Endothelial cell of coronary artery (primary cell): ENCODE data around the gene KANSL1L. TPM values are rescaled to one million over a fixed set of nuclear protein-coding genes. Genes with fewer than 3 reads are reported as not detected.

Experiments
- total RNA-seq: library from RNA; depleted of rRNA; stranded (reverse); fragments of >200 nt; gene quantifications from 2 replicates; pipeline ENCODE4 v1.2.3, GENCODE V29; 2014

KANSL1L gene, protein sequence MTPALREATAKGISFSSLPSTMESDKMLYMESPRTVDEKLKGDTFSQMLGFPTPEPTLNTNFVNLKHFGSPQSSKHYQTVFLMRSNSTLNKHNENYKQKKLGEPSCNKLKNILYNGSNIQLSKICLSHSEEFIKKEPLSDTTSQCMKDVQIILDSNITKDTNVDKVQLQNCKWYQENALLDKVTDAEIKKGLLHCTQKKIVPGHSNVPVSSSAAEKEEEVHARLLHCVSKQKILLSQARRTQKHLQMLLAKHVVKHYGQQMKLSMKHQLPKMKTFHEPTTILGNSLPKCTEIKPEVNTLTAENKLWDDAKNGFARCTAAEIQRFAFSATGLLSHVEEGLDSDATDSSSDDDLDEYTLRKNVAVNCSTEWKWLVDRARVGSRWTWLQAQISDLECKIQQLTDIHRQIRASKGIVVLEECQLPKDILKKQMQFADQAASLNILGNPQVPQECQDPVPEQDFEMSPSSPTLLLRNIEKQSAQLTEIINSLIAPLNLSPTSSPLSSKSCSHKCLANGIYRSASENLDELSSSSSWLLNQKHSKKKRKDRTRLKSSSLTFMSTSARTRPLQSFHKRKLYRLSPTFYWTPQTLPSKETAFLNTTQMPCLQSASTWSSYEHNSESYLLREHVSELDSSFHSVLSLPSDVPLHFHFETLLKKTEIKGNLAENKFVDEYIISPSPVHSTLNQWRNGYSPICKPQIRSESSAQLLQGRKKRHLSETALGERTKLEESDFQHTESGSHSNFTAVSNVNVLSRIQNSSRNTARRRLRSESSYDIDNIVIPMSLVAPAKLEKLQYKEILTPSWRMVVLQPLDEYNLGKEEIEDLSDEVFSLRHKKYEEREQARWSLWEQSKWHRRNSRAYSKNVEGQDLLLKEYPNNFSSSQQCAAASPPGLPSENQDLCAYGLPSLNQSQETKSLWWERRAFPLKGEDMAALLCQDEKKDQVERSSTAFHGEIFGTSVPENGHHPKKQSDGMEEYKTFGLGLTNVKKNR
- 9.7 and 13.6 TPM in 2 replicates for total RNA-seq

DNA sequence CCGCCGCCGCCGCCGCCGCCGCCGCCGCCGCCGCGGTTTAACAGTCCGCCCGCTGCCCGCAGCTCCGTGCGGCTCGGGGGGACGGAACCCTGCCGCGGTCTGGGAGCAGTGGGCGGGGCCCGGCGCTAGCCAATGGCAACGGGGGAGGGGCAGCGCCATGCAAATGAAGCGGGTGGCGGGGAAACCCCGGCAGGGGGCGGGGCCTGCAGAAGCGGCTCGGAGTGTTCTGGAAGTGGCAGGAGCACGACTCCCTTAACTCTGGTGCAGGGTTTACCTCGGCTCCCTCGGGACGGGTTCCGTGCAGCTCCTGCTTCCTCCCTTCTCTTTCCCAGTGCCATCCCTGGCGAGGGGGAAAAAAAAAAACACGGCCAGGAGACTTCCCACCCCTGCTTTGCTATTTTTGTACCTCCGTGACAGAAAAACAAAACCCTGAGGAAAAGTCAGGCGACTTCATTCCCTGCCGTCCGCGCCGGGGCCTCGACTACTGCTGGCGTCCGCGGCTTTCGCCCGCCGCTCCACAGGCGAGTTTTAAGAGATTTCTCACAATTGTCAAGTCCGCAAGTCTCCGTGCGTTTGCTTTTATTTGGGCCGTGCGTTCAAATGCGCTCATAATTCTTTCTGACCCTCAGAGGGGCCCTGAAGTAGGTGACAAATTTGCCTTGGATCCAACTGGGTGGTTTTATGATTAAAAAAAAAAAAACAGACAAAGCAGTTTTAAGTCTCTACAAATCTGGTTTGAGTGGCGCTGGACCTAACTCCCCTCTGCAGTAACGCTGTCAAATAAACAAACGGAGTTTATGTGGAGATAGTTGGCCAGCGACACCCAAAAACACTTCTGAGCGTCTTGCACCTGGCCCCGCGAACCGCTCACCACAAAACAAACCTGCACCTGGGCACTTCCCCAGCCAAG is at the start of gene KANSL1L:
TSS of gene KANSL1L (minus strand) at position 101 of the 910 bp plus-strand sequence. CDS start 16,827 bp downstream, outside the sequence.

DNA sequence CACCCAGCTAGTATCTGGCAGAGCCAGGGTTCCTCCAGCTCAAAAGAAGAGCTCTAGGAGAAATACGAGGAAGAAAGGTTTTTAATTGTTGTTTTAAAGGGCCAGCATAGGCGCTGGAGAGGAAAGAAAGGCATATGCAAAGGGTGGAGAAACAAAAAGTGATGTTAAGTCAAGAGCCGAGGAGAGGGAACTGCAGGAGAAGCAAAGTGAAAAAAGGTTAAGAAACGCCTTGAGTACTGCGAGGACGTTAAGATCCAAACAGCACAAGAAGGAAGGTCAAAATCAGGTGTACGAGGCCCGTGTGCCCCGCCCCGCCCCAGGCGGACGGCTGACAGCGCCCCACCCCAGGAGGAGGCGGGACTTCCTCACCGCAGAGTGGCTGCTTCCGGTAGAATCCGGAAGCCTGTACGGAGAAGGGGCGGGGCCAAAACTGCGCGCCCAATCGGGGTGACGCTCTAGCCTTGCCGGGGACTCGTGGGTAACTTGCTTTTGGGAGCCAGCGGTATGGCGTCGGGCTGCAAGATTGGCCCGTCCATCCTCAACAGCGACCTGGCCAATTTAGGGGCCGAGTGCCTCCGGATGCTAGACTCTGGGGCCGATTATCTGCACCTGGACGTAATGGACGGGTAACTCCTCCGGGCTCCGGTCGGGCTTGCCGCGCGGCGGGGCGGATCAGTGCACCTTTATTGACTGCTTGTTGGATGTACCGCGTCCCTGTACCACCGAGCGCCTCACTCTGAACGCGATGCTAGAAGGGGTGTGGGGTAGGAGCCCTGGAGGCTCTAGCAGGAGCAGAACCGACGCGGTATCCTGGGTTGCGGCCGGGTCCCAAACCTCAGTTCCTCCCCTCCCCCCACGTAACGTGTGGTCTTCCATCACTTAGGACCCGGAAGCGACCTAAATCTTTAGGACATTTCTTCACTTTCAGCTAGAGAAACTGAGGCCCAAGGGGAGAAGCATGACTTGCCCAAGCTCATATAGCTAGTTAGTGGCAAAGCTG is 168.8 kb downstream of the KANSL1L start, which contains the start of gene RPE:
TSS of gene RPE (plus strand) at position 481 of the 1,000 bp plus-strand sequence. CDS start at position 505, 24 bp downstream.

Other genes with a start within 250 kb of the KANSL1L start
- 72.0 and 84.2 TPM in 2 replicates for gene RPE, start 168.8 kb downstream of the KANSL1L start, total RNA-seq
- not detected in 2 replicates for gene ACADL, start 54.0 kb upstream of the KANSL1L start, total RNA-seq
- gene MYL1, start 143.8 kb upstream of the KANSL1L start, total RNA-seq: not detected in 2 replicates